Natural killer cell (primary cell): ENCODE measurements around the gene PTPRN2. TPM values are rescaled to one million over a fixed set of nuclear protein-coding genes. Genes with fewer than 3 reads are reported as not detected.

ENCODE experiments used
- ATAC-seq, 3 donors: fragments of 150-1000 bp in 2 of 3; fragments of 200-7000 bp in 1 of 3; cut with Tn5 transposase; 1 replicate in 1 of 3; 2 replicates in 2 of 3; pipeline ENCODE4 v1.10.0; 2021; ENCODE audit warnings: mild to moderate bottlenecking in 2 of 3, moderate library complexity in 2 of 3
- DNase-seq, 2 donors: peaks; one replicate each; pipeline versions ENCODE4 v3.0.0 to v3.0.0-alpha.2; 2013 to 2021; ENCODE audit warnings: mixed read lengths in 1 of 2
- H3K27ac ChIP-seq: one replicate; pipeline ENCODE4 v1.5.1; 2013; ENCODE audit warnings: mild to moderate bottlenecking, low read length
- H3K27me3 ChIP-seq: one replicate; pipeline ENCODE4 v1.6.1; 2013; ENCODE audit warnings: low read length; ENCODE audit not compliant: control insufficient read depth, insufficient read depth
- H3K36me3 ChIP-seq: one replicate; pipeline ENCODE4 v1.6.1; 2013; ENCODE audit warnings: low read length; ENCODE audit not compliant: control insufficient read depth, insufficient read depth
- H3K4me1 ChIP-seq: one replicate; pipeline ENCODE4 v1.6.1; 2013; ENCODE audit warnings: low read length; ENCODE audit not compliant: control insufficient read depth, insufficient read depth
- H3K4me3 ChIP-seq: one replicate; pipeline ENCODE4 v1.5.1; 2013; ENCODE audit warnings: low read length
- H3K9me3 ChIP-seq: one replicate; pipeline ENCODE4 v1.6.1; 2013; ENCODE audit warnings: low read length; ENCODE audit not compliant: control insufficient read depth, insufficient read depth
- H3K27ac Mint-ChIP-seq, 2 donors: one replicate each; pipeline ENCODE4 v1.8.0; 2022; ENCODE audit warnings: mild to moderate bottlenecking in 2 of 2, mixed read lengths in 2 of 2, moderate library complexity in 1 of 2
- H3K27me3 Mint-ChIP-seq, 2 donors: one replicate each; pipeline ENCODE4 v1.8.0; 2022; ENCODE audit warnings: low read depth in 2 of 2, mixed read lengths in 2 of 2
- H3K36me3 Mint-ChIP-seq: one replicate; pipeline ENCODE4 v1.8.0; 2022; ENCODE audit warnings: mixed read lengths
- H3K4me1 Mint-ChIP-seq, 2 donors: one replicate each; pipeline ENCODE4 v1.8.0; 2022; ENCODE audit warnings: mixed read lengths in 2 of 2
- H3K4me3 Mint-ChIP-seq: one replicate; pipeline ENCODE4 v1.8.0; 2022; ENCODE audit warnings: mild to moderate bottlenecking, moderate library complexity, mixed read lengths
- H3K9me3 Mint-ChIP-seq, 2 donors: one replicate each; pipeline ENCODE4 v1.8.0; 2022; ENCODE audit warnings: mixed read lengths in 2 of 2
- CTCF ChIP-seq: fragments of 200-600 bp; IDR thresholded peaks from one replicate; pipeline ENCODE4 v1.8.0; 2022; ENCODE audit warnings: antibody characterized with exemption
- WGBS: methylation state at CpG from one replicate; pipeline ENCODE4 v1.1.7; 2013; ENCODE audit warnings: missing lambda C conversion rate; ENCODE audit not compliant: insufficient coverage; 5-methylcytosine and 5-hydroxymethylcytosine counted together
- intact Hi-C: fragments of 100-400 bp; cut with micrococcal nuclease; formaldehyde crosslinking; loops from one replicate; pipeline ENCODE4 v1.14.2; 2022
- total RNA-seq, 4 donors: library from RNA; stranded (reverse); fragments of 120-200 nt in 1 of 4; gene quantifications; one replicate each; pipeline versions ENCODE4 v1.2.3 to v1.2.4, GENCODE V29; 2013 to 2022

The PTPRN2 gene
- total RNA-seq, 3 donors from 2014 or later (not counting 1 experiment from before 2014, with no cell fraction given), result 1.3 to 2.5 (median 1.9) TPM

GRCh38 chr7:157694376-157694665 is 893.3 kb downstream of the PTPRN2 start:
- Mint-ChIP-seq H3K27me3 (peaks cover 11 to 12% of the 10 kb centered on the region in 2 donors), H3K36me3 (no peaks in the 10 kb centered on the region), H3K4me1 (no peaks in the 10 kb centered on the region), H3K9me3 (no peaks in the 10 kb centered on the region), H3K27ac (no peak overlapping the region), H3K4me3 (no peak overlapping the region)
- ATAC-seq (no peak), DNase-seq (no peak)
- Histone ChIP-seq H3K27ac (no peak overlapping the region), H3K36me3 (no peaks in the 10 kb centered on the region), H3K4me3 (no peak overlapping the region), H3K27me3 (peaks cover 15% of the 10 kb centered on the region), H3K4me1 (peaks cover 14% of the 10 kb centered on the region), H3K9me3 (no peaks in the 10 kb centered on the region)
- intact Hi-C loops, result no loop called here
- 14% methylated on average over 2 of the region's 6 CpGs for WGBS
- TF ChIP-seq CTCF, result no peak

- intact Hi-C loops, result no loop called here
- WGBS, result 7% methylated on average over 62 of the region's 64 CpGs
- Mint-ChIP-seq H3K9me3 (no peaks in the 10 kb centered on the region), H3K27me3 (peaks cover 11 to 12% of the 10 kb centered on the region in 2 donors), H3K36me3 (no peaks in the 10 kb centered on the region), H3K4me3 (no peak overlapping the region), H3K4me1 (no peaks in the 10 kb centered on the region), H3K27ac (no peak overlapping the region)
- DNase-seq (no peak), ATAC-seq (peak in 1 of 3 donors; percentile 41)
- H3K4me1 ChIP-seq, result peaks cover 15% of the 10 kb centered on the region
- no peak overlapping the region for H3K27ac ChIP-seq
- peaks cover 16% of the 10 kb centered on the region for H3K27me3 ChIP-seq
- H3K4me3 ChIP-seq, result no peak overlapping the region
- H3K9me3 ChIP-seq, result no peaks in the 10 kb centered on the region
- TF ChIP-seq CTCF, result no peak
- H3K36me3 ChIP-seq, result no peaks in the 10 kb centered on the region
Measured at GRCh38 chr7:157693521-157694375, 893.9 kb downstream of the PTPRN2 start.

- H3K4me3 Mint-ChIP-seq, result no peak overlapping the region
- 5% methylated on average over 46 of the region's 47 CpGs for WGBS
- intact Hi-C loops, result no loop called here
Measured at GRCh38 chr7:157693071-157693520, 894.5 kb downstream of the PTPRN2 start.

More at GRCh38 chr7:157693071-157693520, 894.5 kb downstream of the PTPRN2 start:
- H3K4me3 ChIP-seq, result no peak overlapping the region
- peaks cover 23% of the 10 kb centered on the region for H3K27me3 ChIP-seq
- ATAC-seq (no peak), DNase-seq (no peak)
- no peaks in the 10 kb centered on the region for H3K36me3 Mint-ChIP-seq
- no peak for TF ChIP-seq CTCF
- no peak overlapping the region for H3K27ac Mint-ChIP-seq
- peaks cover 12 to 14% of the 10 kb centered on the region in 2 donors for H3K27me3 Mint-ChIP-seq
- no peaks in the 10 kb centered on the region for H3K9me3 ChIP-seq
- H3K4me1 Mint-ChIP-seq, result no peaks in the 10 kb centered on the region
- H3K4me1 ChIP-seq, result peaks cover 15% of the 10 kb centered on the region
- no peaks in the 10 kb centered on the region for H3K36me3 ChIP-seq
- no peak overlapping the region for H3K27ac ChIP-seq
- no peaks in the 10 kb centered on the region for H3K9me3 Mint-ChIP-seq
